DND-41 (cell line): ENCODE measurements around the gene RHBDF2.

Experiments
- EZH2 ChIP-seq: IDR thresholded peaks from 3 replicates; pipeline ENCODE4 v1.6.1; 2012; ENCODE audit warnings: borderline replicate concordance, low read depth, mild to moderate bottlenecking, moderate library complexity, low read length, inconsistent platforms; ENCODE audit not compliant: severe bottlenecking
- TF ChIP-seq, protein P1 (sequence below): IDR thresholded peaks from 2 replicates; pipeline ENCODE4 v1.5.1; 2012; ENCODE audit warnings: borderline replicate concordance, low read length, moderate library complexity, mild to moderate bottlenecking; ENCODE audit not compliant: poor library complexity, severe bottlenecking; ENCODE audit errors: extremely low read depth

DNA sequence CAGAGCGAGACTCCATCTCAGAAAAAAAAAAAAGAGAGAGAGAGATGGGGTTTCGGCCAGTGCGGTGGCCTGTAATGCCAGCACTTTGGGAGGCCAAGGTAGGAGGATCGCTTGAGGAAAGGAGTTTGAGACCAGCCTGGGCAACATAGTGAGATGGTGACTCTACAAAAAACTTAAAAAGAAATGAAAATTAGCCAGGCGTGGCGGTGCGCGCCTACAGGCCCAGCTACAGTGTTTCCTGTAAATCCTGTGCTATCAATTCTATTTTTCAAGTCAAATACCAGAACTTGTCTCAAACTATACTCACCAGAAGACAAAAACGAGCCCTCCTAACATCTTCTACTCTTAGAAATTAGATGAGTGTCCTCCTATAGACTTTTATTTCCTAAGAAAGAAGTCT lies 67.5 kb downstream of the RHBDF2 start:
- no peak for TF ChIP-seq EZH2
- TF ChIP-seq, protein P1, sequence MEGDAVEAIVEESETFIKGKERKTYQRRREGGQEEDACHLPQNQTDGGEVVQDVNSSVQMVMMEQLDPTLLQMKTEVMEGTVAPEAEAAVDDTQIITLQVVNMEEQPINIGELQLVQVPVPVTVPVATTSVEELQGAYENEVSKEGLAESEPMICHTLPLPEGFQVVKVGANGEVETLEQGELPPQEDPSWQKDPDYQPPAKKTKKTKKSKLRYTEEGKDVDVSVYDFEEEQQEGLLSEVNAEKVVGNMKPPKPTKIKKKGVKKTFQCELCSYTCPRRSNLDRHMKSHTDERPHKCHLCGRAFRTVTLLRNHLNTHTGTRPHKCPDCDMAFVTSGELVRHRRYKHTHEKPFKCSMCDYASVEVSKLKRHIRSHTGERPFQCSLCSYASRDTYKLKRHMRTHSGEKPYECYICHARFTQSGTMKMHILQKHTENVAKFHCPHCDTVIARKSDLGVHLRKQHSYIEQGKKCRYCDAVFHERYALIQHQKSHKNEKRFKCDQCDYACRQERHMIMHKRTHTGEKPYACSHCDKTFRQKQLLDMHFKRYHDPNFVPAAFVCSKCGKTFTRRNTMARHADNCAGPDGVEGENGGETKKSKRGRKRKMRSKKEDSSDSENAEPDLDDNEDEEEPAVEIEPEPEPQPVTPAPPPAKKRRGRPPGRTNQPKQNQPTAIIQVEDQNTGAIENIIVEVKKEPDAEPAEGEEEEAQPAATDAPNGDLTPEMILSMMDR = no peak
